ENCODE measurements around the gene NUS1.
"Not testable (repeated sequence)": the region's sequence is repeated elsewhere in the genome, so short reads cannot be mapped to it uniquely, and the experiment has no call there.

DNA sequence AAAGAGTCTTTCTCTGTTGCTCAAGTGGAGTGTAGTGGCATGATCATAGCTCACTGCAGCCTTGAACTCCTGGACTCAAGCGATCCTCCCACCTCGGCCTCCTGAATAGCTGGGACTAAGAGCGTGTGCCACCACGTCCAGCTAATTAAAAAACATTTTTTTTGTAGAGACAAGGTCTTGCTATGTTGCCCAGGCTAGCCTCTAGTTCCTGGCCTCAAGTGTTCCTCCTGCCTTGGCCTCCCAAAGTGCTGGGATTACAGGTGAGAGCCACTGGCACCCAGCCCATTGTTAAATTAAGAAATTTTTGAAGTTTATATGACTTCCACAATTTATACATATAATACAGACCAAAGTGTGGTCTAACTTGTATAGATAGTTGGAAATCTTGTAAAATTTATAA is 14.3 kb downstream of the NUS1 start:
- TF ChIP-seq, protein P1, sequence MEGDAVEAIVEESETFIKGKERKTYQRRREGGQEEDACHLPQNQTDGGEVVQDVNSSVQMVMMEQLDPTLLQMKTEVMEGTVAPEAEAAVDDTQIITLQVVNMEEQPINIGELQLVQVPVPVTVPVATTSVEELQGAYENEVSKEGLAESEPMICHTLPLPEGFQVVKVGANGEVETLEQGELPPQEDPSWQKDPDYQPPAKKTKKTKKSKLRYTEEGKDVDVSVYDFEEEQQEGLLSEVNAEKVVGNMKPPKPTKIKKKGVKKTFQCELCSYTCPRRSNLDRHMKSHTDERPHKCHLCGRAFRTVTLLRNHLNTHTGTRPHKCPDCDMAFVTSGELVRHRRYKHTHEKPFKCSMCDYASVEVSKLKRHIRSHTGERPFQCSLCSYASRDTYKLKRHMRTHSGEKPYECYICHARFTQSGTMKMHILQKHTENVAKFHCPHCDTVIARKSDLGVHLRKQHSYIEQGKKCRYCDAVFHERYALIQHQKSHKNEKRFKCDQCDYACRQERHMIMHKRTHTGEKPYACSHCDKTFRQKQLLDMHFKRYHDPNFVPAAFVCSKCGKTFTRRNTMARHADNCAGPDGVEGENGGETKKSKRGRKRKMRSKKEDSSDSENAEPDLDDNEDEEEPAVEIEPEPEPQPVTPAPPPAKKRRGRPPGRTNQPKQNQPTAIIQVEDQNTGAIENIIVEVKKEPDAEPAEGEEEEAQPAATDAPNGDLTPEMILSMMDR (IDR thresholded peaks at IDR 0.05; ENCODE audit: insufficient read depth, low read depth, low read length): not testable (repeated sequence)
- not testable (repeated sequence) for TF ChIP-seq EZH2 (IDR thresholded peaks at IDR 0.05; ENCODE audit: insufficient read depth, low read length)

Data from astrocyte (in vitro differentiated cells and primary cell).